ENCODE measurements around the gene ATG3. TPM values are rescaled to one million over a fixed set of nuclear protein-coding genes. Genes with fewer than 3 reads are reported as not detected.

Gene ATG3
- total and polyA plus RNA-seq, 2 of the 8 experiments (the other 6 are each of a cell fraction or from before 2014, with no cell fraction given): 27.3 to 55.3 TPM

GRCh38 chr3:112560307-112560706, 1.5 kb downstream of the ATG3 start:
- Histone ChIP-seq H2BK5ac (ENCODE audit: low read depth, low read length) (no peak overlapping the region), H3K79me2 (ENCODE audit: control insufficient read depth in 1 of 2, insufficient read depth in 2 of 2, low read length in 2 of 2) (peaks cover 3 to 53% of the 10 kb centered on the region in 2 experiments; a peak in 3 of 4 replicates), H4K5ac (ENCODE audit: insufficient read length, low read depth, low read length) (no peak overlapping the region), H2BK20ac (ENCODE audit: low read length) (no peak overlapping the region), H3K4me2 (ENCODE audit: insufficient read depth in 1 of 2, low read depth in 2 of 2, low read length in 2 of 2) (peak overlapping the region; percentile 64 to 88), H3K9ac (replicated peaks in 1 of 4; ENCODE audit: extremely low read depth in 1 of 4, low read depth in 3 of 4, low read length in 3 of 4) (no peak overlapping the region), H2BK12ac (ENCODE audit: low read depth, low read length) (no peak overlapping the region), H4K20me1 (replicated peaks in 1 of 2; ENCODE audit: control insufficient read depth in 1 of 2, insufficient read depth in 2 of 2, low read length in 2 of 2) (no peaks in the 10 kb centered on the region), H2AK5ac (ENCODE audit: low read depth, low read length) (no peak overlapping the region), H3K79me1 (ENCODE audit: low read depth, low read length) (no peaks in the 10 kb centered on the region), H3K14ac (ENCODE audit: insufficient read length) (no peak overlapping the region), H3K27ac (ENCODE audit: low read depth, low read length) (no peak overlapping the region), H3K23ac (ENCODE audit: insufficient read length) (no peak overlapping the region), H3K56ac (replicated peaks; ENCODE audit: insufficient read length, low read depth, low read length) (no peak overlapping the region), H3K4ac (replicated peaks; ENCODE audit: insufficient read length, low read depth, low read length) (no peak overlapping the region), H3K4me3 (ENCODE audit: extremely low read depth in 1 of 4, insufficient read depth in 2 of 4, low read depth in 3 of 4, low read length in 4 of 4) (peak overlapping the region; percentile 76 to 97 (median 78)), H2BK120ac (replicated peaks; ENCODE audit: low read depth, low read length) (no peak overlapping the region), H4K8ac (ENCODE audit: extremely low read depth, insufficient read depth, low read length) (no peak overlapping the region), H2AFZ (ENCODE audit: low read length) (no peak overlapping the region), H3K4me1 (replicated peaks in 1 of 4; ENCODE audit: control insufficient read depth in 3 of 4, insufficient read depth in 4 of 4, low read length in 3 of 4) (no peaks in the 10 kb centered on the region; a peak in 1 of 7 replicates), H3K27me3 (replicated peaks in 1 of 4; ENCODE audit: control insufficient read depth in 3 of 4, extremely low read depth in 1 of 4, insufficient read depth in 3 of 4, low read length in 3 of 4) (no peaks in the 10 kb centered on the region), H4K91ac (replicated peaks; ENCODE audit: insufficient read length, low read length) (no peak overlapping the region), H3K18ac (ENCODE audit: extremely low read depth, low read length) (no peak overlapping the region), H2BK15ac (ENCODE audit: low read length) (no peak overlapping the region), H3K23me2 (ENCODE audit: low read depth, low read length) (peaks cover 11% of the 10 kb centered on the region), H3K9me3 (ENCODE audit: insufficient read depth in 2 of 2, low read depth in 1 of 2, low read length in 1 of 2) (no peaks in the 10 kb centered on the region), H3K36me3 (ENCODE audit: control insufficient read depth in 2 of 4, insufficient read depth in 4 of 4, low read length in 3 of 4) (peaks cover 0 to 7% (median 1%) of the 10 kb centered on the region in 4 experiments; a peak in 3 of 8 replicates)
- 38% methylated on average over 2 of the region's 2 CpGs; no CpG with 5 or more reads in 1 of the 2 experiments for WGBS, 2 experiments (ENCODE audit: extremely low coverage in 1 of 2, insufficient coverage in 1 of 2, insufficient read length in 1 of 2, insufficient replicate concordance in 2 of 2, low coverage in 1 of 2, low lambda C conversion rate in 2 of 2, missing lambda C conversion rate in 1 of 2)
- no peak for FAIRE-seq
- no peak for DNase-seq (ENCODE audit: low read depth in 1 of 2, low spot score in 2 of 2)
- CTCF ChIA-PET (ENCODE audit: partially characterized antibody): interaction anchor here (0.6 to 1.1 kb wide), 2 partner anchors 151 to 266 kb away, joined by 3 read pairs; partner anchors contain the start of gene SLC9C1
- POLR2A ChIA-PET (ENCODE audit: partially characterized antibody): interaction anchor here (1.2 kb wide), 1 partner anchor 8 kb away, joined by 3 read pairs; no protein-coding TSS in a partner anchor
- TF ChIP-seq SP1 (IDR thresholded peaks at IDR 0.05; ENCODE audit: low read depth, low read length) (no peak), RBBP5 (IDR thresholded peaks at IDR 0.05; ENCODE audit: borderline replicate concordance, low read depth, low read length) (no peak), EGR1 (IDR thresholded peaks at IDR 0.05; ENCODE audit: borderline replicate concordance, low read depth, low read length) (no peak), MAFK (IDR thresholded peaks at IDR 0.05; ENCODE audit: low read depth, low read length) (no peak), ASH2L (IDR thresholded peaks at IDR 0.05; ENCODE audit: low read length) (no peak), RXRA (IDR thresholded peaks at IDR 0.05; ENCODE audit: insufficient read depth, low read depth, low read length) (no peak), KDM5A (IDR thresholded peaks at IDR 0.05; ENCODE audit: low read length) (no peak), CBX5 (IDR thresholded peaks at IDR 0.05; ENCODE audit: low read depth, low read length) (no peak), RNF2 (IDR thresholded peaks at IDR 0.05; ENCODE audit: borderline replicate concordance, low read depth, low read length, missing control alignments, poor library complexity, severe bottlenecking) (no peak), SP4 (IDR thresholded peaks at IDR 0.05; ENCODE audit: low read length) (no peak), BRCA1 (IDR thresholded peaks at IDR 0.05; ENCODE audit: low read depth, low read length) (no peak), RFX5 (IDR thresholded peaks at IDR 0.05; ENCODE audit: borderline replicate concordance, low read depth, low read length) (no peak), BACH1 (IDR thresholded peaks at IDR 0.05; ENCODE audit: low read length) (no peak), TAF1 (IDR thresholded peaks at IDR 0.05; ENCODE audit: low read depth, low read length) (no peak), HDAC2 (IDR thresholded peaks at IDR 0.05; ENCODE audit: borderline replicate concordance in 1 of 2, low read depth in 2 of 2, low read length in 2 of 2) (no peak)
